A549 (cell line): ENCODE results near the gene DOK5.

ENCODE experiments used
- ESRRA ChIP-seq: fragments of 150-350 bp; IDR thresholded peaks from 2 replicates; pipeline ENCODE4 v1.6.1; 2014; ENCODE audit warnings: mild to moderate bottlenecking, low read length, borderline replicate concordance
- NR3C1 ChIP-seq: fragments of >200 bp; sonication (Bioruptor Twin); formaldehyde crosslinking; IDR thresholded peaks from 3 replicates; pipeline ENCODE4 v1.6.1; 2017
- TP53 ChIP-seq: fragments of 250-450 bp; sonication (Bioruptor Pico); IDR thresholded peaks from 2 replicates; pipeline ENCODE4 v1.5.0; 2021; ENCODE audit warnings: mild to moderate bottlenecking, moderate library complexity

DNA sequence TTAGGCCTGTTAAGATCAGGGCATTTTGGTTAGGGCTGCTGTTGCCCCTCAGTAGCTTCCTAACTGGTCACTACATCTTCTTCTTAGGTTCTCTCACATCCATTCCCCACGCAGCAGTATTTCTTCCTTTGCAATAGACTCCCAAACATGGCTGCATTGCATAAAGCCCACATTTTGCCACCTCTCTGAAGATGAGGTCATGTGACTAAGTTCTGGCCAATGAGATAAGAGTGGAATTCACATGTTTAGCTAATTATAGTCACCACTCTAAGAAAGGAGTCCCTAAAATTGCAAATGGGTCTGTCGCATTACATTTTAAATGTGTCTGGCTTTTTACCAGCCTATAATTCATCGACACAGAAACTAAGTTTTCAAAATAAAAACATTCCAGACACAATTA lies 9.3 kb upstream of the DOK5 start:
- TF ChIP-seq TP53 (no peak), ESRRA (no peak), NR3C1 (no peak)
